DND-41 (cell line): ENCODE data around the gene HLA-E.

Experiments
- ATAC-seq: fragments of 200-7000 bp; cut with Tn5 transposase; 3 replicates; pipeline ENCODE4 v1.9.1; 2021; ENCODE audit warnings: low read depth; ENCODE audit not compliant: insufficient read depth
- DNase-seq: peaks from one replicate; pipeline ENCODE4 v3.0.0-alpha.2; 2020
- H2AFZ ChIP-seq: 2 replicates; pipeline ENCODE4 v1.6.0; 2012; ENCODE audit warnings: low read depth, low read length
- H3K27ac ChIP-seq: 2 replicates; pipeline ENCODE4 v1.5.1; 2012; ENCODE audit warnings: low read length, inconsistent platforms
- H3K27me3 ChIP-seq: fragments of 200-600 bp; sonication (generic); 2 replicates; pipeline ENCODE4 v1.6.0; 2012; ENCODE audit warnings: low read length, mild to moderate bottlenecking, inconsistent platforms; ENCODE audit not compliant: insufficient read depth, poor library complexity
- H3K36me3 ChIP-seq: 2 replicates; pipeline ENCODE4 v1.5.1; 2012; ENCODE audit warnings: low read length, inconsistent platforms; ENCODE audit not compliant: insufficient read depth
- H3K4me1 ChIP-seq: 2 replicates; pipeline ENCODE4 v1.5.1; 2012; ENCODE audit warnings: mild to moderate bottlenecking, low read length; ENCODE audit not compliant: insufficient read depth
- H3K4me2 ChIP-seq: 2 replicates; pipeline ENCODE4 v1.6.0; 2012; ENCODE audit warnings: mild to moderate bottlenecking, moderate library complexity, low read length, inconsistent platforms; ENCODE audit not compliant: insufficient read depth
- H3K4me3 ChIP-seq, 2 experiments: fragments of 200-600 bp in 1 of 2; shearing (Covaris generic) in 1 of 2; 2 replicates each; pipeline ENCODE4 v1.5.1; 2012 to 2016; ENCODE audit warnings: inconsistent platforms in 2 of 2, low read length in 2 of 2, mild to moderate bottlenecking in 2 of 2, low read depth in 1 of 2, moderate library complexity in 1 of 2
- H3K79me2 ChIP-seq: 2 replicates; pipeline ENCODE4 v1.6.0; 2012; ENCODE audit warnings: low read length, inconsistent platforms; ENCODE audit not compliant: insufficient read depth
- H3K9ac ChIP-seq: 2 replicates; pipeline ENCODE4 v1.6.0; 2012; ENCODE audit warnings: low read depth, mild to moderate bottlenecking, inconsistent platforms, low read length, moderate library complexity
- H3K9me3 ChIP-seq: 2 replicates; pipeline ENCODE4 v1.5.1; 2012; ENCODE audit warnings: low read length, moderate library complexity, mild to moderate bottlenecking, inconsistent platforms; ENCODE audit not compliant: insufficient read depth, severe bottlenecking
- H4K20me1 ChIP-seq: 2 replicates; pipeline ENCODE4 v1.6.0; 2012; ENCODE audit warnings: low read length; ENCODE audit not compliant: insufficient read depth
- EZH2 ChIP-seq: IDR thresholded peaks from 3 replicates; pipeline ENCODE4 v1.6.1; 2012; ENCODE audit warnings: borderline replicate concordance, low read depth, mild to moderate bottlenecking, moderate library complexity, low read length, inconsistent platforms; ENCODE audit not compliant: severe bottlenecking
- TF ChIP-seq, protein P1 (sequence below): IDR thresholded peaks from 2 replicates; pipeline ENCODE4 v1.5.1; 2012; ENCODE audit warnings: borderline replicate concordance, low read length, moderate library complexity, mild to moderate bottlenecking; ENCODE audit not compliant: poor library complexity, severe bottlenecking; ENCODE audit errors: extremely low read depth

Gene HLA-E

DNA sequence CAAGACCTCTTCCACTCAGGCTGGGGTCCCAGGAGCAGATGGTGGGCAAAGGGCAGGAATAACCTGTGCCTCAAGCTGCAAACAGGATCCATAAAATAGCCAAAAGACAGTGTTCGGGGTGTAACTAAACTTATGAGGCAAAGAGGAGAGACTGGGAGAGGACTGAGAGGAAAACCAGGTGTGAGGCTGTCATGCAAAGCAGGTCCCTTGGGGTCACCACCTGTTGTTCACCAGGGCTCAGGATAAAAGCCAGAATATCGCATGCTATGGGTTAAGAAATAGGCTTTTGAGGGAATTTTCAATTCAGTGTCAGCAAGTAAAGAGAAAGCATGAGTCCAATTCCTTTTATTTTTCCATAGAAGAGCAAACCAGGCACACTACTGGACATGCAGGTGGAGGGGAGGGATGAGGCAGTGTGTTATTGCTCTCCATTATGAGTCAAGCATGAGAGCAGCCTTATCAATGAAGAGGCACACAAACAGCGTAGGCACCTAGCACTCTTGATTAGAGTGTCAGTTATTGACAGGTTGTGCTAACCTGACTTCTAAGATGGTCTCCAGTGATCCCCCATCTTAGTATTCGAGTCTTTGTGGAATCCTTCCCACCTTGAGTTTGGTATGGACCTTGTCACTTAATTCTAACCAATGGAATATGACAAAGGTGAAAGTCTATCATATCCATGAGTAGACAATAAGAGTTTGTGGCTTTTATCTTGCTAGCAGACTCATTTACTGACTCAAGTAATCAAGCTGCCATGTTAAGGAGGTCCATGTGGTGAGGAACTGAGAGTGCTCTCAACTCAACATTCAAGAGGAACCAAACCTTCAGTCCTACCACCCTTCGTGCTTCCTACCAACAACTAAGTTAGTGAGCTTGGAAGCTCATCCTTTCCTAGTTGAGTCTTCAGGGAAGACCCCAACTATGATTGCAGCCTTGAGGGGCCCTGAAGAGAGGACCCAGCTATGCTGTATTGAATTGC, 18.8 kb downstream of the HLA-E start:
- peak overlapping the region; percentile 55 for H3K4me2 ChIP-seq
- peak overlapping the region; percentile 44 for H3K9ac ChIP-seq
- H2AFZ ChIP-seq: peak overlapping the region; percentile 46
- H3K27ac ChIP-seq: peak overlapping the region; percentile 86
- H4K20me1 ChIP-seq: no peaks in the 10 kb centered on the region
- ATAC-seq (no peak), DNase-seq (no peak)
- H3K27me3 ChIP-seq: no peaks in the 10 kb centered on the region
- peak overlapping the region in 1 of 2 experiments; percentile 14; a peak in 1 of 4 replicates for H3K4me3 ChIP-seq
- TF ChIP-seq EZH2: no peak
- TF ChIP-seq, protein P1, sequence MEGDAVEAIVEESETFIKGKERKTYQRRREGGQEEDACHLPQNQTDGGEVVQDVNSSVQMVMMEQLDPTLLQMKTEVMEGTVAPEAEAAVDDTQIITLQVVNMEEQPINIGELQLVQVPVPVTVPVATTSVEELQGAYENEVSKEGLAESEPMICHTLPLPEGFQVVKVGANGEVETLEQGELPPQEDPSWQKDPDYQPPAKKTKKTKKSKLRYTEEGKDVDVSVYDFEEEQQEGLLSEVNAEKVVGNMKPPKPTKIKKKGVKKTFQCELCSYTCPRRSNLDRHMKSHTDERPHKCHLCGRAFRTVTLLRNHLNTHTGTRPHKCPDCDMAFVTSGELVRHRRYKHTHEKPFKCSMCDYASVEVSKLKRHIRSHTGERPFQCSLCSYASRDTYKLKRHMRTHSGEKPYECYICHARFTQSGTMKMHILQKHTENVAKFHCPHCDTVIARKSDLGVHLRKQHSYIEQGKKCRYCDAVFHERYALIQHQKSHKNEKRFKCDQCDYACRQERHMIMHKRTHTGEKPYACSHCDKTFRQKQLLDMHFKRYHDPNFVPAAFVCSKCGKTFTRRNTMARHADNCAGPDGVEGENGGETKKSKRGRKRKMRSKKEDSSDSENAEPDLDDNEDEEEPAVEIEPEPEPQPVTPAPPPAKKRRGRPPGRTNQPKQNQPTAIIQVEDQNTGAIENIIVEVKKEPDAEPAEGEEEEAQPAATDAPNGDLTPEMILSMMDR: no peak
- H3K79me2 ChIP-seq: no peaks in the 10 kb centered on the region
- H3K36me3 ChIP-seq: no peaks in the 10 kb centered on the region
- no peaks in the 10 kb centered on the region for H3K9me3 ChIP-seq
- peaks cover 38% of the 10 kb centered on the region for H3K4me1 ChIP-seq

DNA sequence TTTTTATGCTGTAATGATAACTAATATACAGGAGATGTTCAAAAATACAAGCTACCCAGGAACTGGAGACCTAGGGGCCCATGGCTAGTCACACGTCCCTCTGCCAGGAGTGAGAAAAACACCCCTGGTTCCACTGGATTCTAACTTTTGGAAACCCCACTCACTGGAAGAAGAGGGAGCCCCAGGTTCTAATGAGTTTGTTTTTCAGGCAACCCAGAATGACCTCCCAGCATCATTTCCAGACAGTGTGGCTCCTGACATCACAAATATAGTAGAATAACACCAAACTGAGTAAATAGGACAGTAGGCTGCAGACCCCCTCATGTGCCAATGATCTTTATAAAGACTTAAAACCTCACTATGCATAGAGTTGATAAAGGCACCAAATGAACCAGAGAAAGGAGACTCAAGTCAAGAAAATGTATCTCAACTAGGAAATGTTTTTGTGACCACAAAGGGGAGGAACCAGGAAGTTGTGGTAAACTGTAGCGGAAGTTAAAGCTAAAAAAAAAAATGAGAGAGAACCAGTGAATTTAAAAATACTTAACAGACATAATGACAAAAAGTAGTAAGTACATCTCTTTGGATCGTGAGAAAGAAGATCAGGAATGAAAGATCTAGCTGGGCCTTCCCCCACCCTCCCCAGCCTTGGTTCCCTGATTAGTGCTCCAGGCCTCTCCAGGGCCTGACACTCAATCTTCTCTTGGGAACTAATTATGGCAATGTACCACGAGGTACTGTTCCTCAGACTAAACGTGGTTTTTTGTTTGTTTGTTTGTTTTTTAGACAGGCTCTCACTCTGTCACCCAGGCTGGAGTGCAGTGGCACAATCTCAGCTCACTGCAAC, 19.8 kb downstream of the HLA-E start:
- Histone ChIP-seq H3K4me1 (peaks cover 38% of the 10 kb centered on the region), H3K9ac (peak overlapping the region; percentile 44), H3K4me2 (peak overlapping the region; percentile 55), H3K27me3 (no peaks in the 10 kb centered on the region), H3K36me3 (no peaks in the 10 kb centered on the region), H3K79me2 (no peaks in the 10 kb centered on the region), H3K27ac (peak overlapping the region; percentile 86), H3K9me3 (no peaks in the 10 kb centered on the region), H2AFZ (peak overlapping the region; percentile 46), H4K20me1 (no peaks in the 10 kb centered on the region), H3K4me3 (peak overlapping the region in 1 of 2 experiments; percentile 14; a peak in 2 of 4 replicates)
- ATAC-seq (peak; percentile 89), DNase-seq (peak; percentile 57)
- no peak for TF ChIP-seq EZH2
- TF ChIP-seq, protein P1: no peak

DNA sequence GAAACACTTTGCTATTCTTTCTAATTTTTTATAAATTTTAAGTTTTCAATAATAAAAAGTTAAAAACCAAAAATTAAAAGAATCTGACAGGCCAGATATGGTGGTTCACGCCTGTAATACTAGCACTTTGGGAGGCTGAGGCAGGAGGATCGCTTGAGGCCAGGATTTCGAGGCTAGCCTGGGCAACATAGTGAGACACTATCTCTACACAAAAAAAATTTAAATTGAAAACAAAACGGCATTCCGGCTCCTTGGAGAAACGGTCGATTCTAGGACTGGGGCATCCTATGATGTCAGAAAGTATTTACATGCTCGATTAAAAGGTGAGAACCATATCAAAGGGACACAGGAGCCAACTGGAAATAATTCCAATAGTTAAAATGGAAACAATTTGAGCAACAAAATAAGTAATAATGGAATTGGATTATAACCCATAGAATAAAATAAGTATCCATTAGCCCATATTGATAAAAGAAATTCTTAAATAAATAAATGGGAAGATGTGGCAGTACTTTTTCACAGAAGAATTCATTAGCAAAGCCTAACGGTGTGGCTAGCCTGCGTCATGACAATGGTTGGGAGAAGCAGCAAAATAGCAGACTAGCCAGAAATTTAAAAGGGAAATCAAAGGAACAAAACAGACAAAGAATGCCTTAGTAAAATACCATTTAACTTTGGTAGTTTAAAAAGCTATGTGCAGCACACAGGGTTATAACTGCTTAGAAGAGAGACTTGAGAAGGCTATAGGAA, 21.3 kb downstream of the HLA-E start:
- H3K36me3 ChIP-seq: no peaks in the 10 kb centered on the region
- H4K20me1 ChIP-seq: no peaks in the 10 kb centered on the region
- no peak overlapping the region for H3K9ac ChIP-seq
- TF ChIP-seq, protein P1: no peak
- no peak for TF ChIP-seq EZH2
- no peak overlapping the region for H3K4me2 ChIP-seq
- H3K4me3 ChIP-seq: no peak overlapping the region
- no peaks in the 10 kb centered on the region for H3K27me3 ChIP-seq
- DNase-seq (no peak), ATAC-seq (no peak)
- H3K9me3 ChIP-seq: no peaks in the 10 kb centered on the region
- H2AFZ ChIP-seq: no peak overlapping the region
- peaks cover 44% of the 10 kb centered on the region for H3K4me1 ChIP-seq
- H3K27ac ChIP-seq: peak overlapping the region; percentile 86
- no peaks in the 10 kb centered on the region for H3K79me2 ChIP-seq
